GM18511 (cell line): ENCODE data around the gene ERBB2.
A peak's percentile ranks its signal among the peaks of the same experiment; 100 is the strongest.
"Not testable (repeated sequence)": the region's sequence is repeated elsewhere in the genome, so short reads cannot be mapped to it uniquely, and the experiment has no call there.

Source experiments
- ATAC-seq: cut with Tn5 transposase; IDR thresholded peaks from one replicate; pipeline ENCODE4 v1.9.1; 2021; ENCODE audit warnings: mild to moderate bottlenecking, moderate library complexity; ENCODE audit not compliant: unreplicated experiment

ERBB2 gene

GRCh38 chr17:39722104-39722503, 22.2 kb downstream of the ERBB2 start:
- no peak for ATAC-seq

DNA sequence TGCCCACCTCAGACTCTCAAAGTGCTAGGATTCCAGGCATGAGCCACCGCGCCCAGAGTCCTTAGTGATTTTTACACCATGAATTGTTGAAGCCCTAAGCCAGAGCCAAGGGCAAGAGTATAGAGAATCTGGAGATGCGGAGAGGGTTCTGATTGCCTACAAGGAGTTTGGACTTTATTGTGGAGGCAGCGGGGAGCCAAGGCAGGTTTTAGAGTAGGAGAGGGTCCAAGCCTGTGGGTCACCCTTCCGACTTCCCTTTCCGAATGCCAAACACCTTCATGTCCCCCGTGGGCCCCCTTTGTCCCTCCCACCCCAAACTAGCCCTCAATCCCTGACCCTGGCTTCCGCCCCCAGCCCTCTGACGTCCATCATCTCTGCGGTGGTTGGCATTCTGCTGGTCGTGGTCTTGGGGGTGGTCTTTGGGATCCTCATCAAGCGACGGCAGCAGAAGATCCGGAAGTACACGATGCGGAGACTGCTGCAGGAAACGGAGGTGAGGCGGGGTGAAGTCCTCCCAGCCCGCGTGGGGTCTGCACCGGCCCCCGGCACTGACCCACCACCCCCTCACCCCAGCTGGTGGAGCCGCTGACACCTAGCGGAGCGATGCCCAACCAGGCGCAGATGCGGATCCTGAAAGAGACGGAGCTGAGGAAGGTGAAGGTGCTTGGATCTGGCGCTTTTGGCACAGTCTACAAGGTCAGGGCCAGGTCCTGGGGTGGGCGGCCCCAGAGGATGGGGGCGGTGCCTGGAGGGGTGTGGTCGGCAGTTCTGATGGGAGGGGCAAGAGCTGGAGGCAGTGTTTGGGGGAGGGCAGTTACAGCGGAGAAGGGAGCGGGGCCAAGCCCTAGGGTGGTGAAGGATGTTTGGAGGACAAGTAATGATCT, 23.3 kb downstream of the ERBB2 start:
- no peak for ATAC-seq

- ATAC-seq: no peak
Observed at GRCh38 chr17:39724731-39725130, 24.9 kb downstream of the ERBB2 start.

- not testable (repeated sequence) for ATAC-seq
Observed at GRCh38 chr17:39725923-39726322, 26.1 kb downstream of the ERBB2 start.

- ATAC-seq: no peak
Observed at GRCh38 chr17:39726617-39727016, 26.8 kb downstream of the ERBB2 start.

GRCh38 chr17:39727556-39727955, 27.7 kb downstream of the ERBB2 start:
- no peak for ATAC-seq

DNA sequence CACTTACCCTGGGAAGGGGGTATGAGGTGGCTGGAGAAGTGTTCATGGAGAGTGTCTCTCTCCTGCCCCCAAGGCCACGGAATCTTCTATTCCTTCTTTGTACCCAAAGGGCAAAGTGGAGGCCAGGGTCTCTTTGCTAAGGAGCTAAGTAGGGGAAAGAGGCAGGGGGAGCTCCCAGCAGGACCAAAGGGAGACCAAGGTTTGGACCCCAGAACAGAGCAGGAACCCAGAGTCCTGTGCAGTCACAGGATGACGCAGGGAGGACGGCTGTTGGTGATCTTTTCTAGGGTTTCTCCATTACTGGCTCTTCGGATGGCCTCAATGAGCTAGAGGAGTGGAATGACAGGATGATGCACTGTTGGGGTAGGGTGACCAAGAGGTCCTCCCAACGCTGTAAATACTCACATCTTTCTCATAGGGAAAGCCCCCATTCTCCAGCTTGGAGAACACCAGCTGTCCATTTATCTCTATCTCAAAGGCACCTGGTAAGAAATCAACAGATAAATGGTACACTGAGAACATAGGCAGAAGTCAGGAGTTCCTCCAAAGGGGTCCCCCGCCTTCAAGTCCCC, 29.5 kb downstream of the ERBB2 start:
- no peak for ATAC-seq

- ATAC-seq: peak; percentile 86
Observed at GRCh38 chr17:39730095-39730921, 30.4 kb downstream of the ERBB2 start, which contains the start of gene MIEN1. Gene MIEN1 (minus strand): TSS chr17:39730532. CDS start chr17:39730495, 37 bp downstream.

- no peak for ATAC-seq
Observed at GRCh38 chr17:39732586-39732985, 32.7 kb downstream of the ERBB2 start.

DNA sequence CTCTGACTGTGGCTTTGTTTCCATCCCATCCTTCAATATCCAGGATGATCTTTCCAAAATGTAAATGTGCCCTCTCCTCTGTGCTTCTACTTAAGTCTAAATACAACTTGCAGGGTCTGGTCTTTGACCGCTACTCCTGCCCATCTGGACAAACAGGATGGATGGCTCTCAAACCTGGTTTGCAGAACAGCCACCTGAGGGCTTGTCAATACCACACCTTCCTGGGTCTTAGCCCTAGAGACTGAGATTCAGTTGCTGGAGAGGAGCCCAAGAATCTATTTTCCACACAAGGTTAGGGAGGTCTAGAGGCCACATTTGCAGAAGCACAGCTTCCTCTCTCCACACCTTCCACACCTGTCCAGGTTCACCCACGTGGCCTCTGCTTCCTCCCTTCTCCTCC, 36.0 kb downstream of the ERBB2 start:
- ATAC-seq: no peak

- no peak for ATAC-seq
Observed at GRCh38 chr17:39736319-39737165, 36.7 kb downstream of the ERBB2 start.

DNA sequence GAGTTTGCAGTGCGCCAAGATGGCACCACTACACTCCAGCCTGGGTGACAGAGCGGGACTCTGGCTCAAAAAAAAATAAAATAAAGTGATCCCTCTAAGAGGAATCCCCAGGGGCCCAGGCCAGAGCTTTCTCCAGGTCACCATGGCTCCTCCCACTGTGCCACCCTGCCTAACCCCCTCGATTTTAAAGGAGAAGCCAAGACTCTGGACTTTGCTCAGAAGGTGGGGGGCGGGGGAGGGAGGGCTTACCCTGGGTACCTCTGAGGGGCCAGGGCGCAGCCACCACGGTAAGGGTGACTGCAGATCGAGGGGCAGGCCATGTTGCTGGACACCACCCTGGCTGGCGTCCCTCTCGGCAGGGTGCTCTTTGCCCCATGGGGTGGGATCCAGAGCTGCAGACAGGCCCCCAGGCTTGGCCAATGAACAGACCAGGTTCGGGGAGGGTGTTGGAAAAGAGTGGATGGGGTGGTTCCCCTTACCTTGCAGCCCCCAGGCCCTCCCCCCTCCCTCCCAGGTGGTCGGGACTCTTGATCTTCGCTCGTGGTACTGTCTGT, 37.4 kb downstream of the ERBB2 start:
- ATAC-seq: no peak

DNA sequence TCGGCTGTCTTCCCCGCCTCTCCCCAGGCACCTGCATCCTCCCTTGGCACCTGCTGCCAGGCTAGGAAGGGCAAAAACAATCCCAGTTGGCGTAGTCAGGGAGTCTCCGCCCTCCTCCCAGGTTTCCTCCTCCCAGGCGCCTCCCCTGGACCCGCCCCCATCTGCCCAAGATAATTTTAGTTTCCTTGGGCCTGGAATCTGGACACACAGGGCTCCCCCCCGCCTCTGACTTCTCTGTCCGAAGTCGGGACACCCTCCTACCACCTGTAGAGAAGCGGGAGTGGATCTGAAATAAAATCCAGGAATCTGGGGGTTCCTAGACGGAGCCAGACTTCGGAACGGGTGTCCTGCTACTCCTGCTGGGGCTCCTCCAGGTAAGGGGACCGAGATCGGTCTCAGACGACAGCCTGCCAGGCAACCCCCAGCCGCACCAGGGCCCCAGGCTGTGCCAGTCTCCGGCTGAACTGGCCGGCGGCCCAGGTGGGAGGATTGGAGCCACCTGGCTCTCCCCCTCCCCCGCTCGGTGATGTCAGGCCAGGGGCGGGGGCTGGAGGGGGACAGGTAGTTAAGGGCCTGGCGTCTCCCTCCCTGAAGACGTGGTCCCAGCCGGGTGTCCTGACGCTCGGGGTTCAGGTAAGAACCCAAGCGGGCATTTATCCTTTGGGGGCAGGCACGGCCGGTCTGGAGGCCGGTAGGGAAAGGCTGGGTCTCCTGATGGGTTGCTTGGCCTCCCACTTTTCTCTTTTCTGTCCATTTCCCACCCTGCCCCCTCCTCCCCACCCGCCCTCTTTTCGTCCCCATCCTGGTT, 38.1 kb downstream of the ERBB2 start, which contains the start of gene GRB7:
Gene GRB7, plus strand, starts transcription at position 179 of the 808 bp plus-strand sequence. CDS start 4,364 bp downstream, outside the sequence.
- ATAC-seq: no peak

DNA sequence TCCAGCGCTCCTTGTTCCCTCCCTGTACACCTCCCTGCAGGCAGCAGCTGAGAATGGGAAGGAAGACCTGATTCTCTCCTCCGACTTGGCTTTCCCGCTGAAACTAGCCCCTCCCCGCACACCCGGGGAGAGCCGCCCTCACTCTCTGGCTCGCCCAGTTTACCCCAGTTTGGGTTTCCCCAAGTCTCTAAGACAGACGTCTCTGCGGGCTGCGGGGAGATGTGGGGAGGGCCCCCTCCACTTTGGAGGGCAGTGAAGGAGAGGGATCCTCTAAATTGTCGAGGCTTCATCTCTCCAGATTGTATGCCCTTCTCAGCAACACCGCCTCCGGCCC, 38.7 kb downstream of the ERBB2 start:
- no peak for ATAC-seq

DNA sequence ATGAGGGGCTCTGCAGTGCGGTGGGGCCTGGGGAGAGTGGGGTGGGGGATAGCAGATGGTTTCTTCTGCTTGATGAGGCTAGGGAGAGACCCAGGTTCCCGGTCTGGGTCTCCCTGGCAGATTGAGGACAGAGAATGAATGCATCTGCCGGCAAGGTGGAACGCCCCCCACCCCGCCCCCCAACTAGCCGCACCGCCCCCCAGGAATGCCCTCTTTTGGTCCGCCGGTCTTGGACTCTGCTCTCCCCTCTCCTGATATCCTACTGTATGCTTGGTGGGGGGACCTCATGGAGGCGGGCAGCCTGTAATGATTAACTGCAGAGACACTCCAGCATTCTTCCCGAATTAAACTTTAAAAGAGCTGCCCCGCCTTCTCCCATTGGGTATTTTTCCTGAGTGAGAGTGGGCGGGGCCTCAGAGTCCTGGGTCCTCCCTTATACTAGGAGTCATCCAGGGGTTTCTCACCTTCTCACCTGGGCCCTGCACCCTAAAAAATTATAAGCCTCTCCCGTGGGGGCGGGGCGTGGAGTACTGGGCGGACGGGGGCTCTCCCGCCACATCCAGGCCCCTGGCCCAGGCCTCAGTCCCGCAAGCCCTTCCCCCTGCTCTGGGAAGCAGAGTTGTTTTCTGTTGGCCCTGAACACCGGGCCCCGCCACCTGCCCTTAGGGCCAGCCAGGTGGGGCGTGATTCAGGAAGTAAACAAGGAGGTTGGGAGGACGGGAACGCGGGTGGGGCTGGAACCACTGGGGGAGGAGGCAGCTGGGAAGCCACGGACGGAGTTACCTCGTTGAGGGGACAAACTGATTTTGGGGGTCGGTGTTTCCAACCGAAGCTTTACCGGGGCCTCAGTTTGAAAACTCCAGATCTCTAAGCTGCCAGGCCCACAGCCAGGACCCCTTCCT, 39.4 kb downstream of the ERBB2 start:
- ATAC-seq: no peak

- no peak for ATAC-seq
Observed at GRCh38 chr17:39739885-39740356, 40.1 kb downstream of the ERBB2 start.

DNA sequence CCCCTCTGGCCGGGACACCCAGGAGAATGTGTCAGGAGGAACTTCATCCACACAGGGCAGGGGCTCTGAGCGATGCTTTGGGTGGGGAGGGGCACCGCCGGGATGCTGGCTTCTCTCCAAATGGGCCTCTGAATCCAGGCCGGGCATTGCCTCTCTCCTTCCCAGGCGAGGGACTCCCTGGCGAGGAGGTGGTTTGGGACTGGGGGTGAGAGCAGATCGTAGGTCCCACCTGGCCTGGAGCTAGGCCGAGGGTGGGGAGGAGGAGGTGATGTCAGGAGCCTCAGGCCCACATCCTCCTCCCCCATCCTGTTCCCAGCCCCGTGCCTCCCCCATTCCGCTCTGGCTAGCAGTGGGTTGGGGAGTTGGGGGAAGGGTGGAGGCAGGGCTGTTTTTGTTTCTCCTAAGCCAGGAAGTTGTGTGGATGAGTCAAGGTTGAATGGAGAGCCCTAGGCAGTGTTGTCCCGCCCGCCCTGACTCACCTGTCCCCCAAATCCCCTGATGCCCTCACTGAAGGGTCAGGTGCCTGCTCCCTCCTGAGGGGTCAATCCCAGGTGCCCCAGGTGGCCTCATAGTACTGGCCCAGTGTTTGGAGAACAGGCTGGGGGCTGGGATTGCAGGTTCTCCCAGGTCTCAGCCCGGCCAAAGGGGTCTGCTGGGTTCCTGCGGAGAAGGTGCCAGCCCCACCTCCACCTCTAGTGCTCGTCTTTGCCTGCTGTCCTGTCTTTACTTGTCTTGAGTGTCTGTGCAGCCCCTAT, 40.7 kb downstream of the ERBB2 start:
- ATAC-seq: no peak
